HepG2 (cell line): Measurements from ENCODE around the gene YWHAE. TPM values are rescaled to one million over a fixed set of nuclear protein-coding genes. Genes with fewer than 3 reads are reported as not detected.

Source experiments
- AGO2 ChIP-seq: fragments of 200-400 bp; formaldehyde crosslinking; optimal IDR thresholded peaks from 2 replicates; pipeline ENCODE3; 2017; ENCODE audit warnings: mild to moderate bottlenecking, low read depth, low read length, moderate library complexity
- CC2D1A ChIP-seq: sonication (generic); formaldehyde crosslinking; IDR thresholded peaks from 2 replicates; pipeline ENCODE4 v1.8.1; 2023; ENCODE audit warnings: mild to moderate bottlenecking, missing genetic modification reagents
- CHCHD3 ChIP-seq: sonication (generic); formaldehyde crosslinking; IDR thresholded peaks from 2 replicates; pipeline ENCODE4 v1.8.0; 2022; ENCODE audit warnings: mild to moderate bottlenecking, missing genetic modification reagents, moderate library complexity
- FOXK1 ChIP-seq: sonication (generic); formaldehyde crosslinking; IDR thresholded peaks from 2 replicates; pipeline ENCODE4 v1.4.0; 2020; ENCODE audit warnings: low read depth, missing genetic modification reagents, borderline replicate concordance
- GLI4 ChIP-seq: sonication (generic); formaldehyde crosslinking; IDR thresholded peaks from 2 replicates; pipeline ENCODE4 v1.5.1; 2020; ENCODE audit warnings: missing genetic modification reagents, mild to moderate bottlenecking, moderate library complexity, borderline replicate concordance
- HNRNPLL ChIP-seq: fragments of 200-400 bp; formaldehyde crosslinking; IDR thresholded peaks from 2 replicates; pipeline ENCODE4 v1.6.1; 2017; ENCODE audit warnings: mild to moderate bottlenecking, low read depth, low read length; ENCODE audit not compliant: poor library complexity, severe bottlenecking
- KLF16 ChIP-seq, 2 experiments: sonication (generic) in 1 of 2; formaldehyde crosslinking in 1 of 2; IDR thresholded peaks; 2 replicates each; pipeline versions ENCODE4 v1.6.1 to v1.8.0; 2016 to 2023; ENCODE audit warnings: missing genetic modification reagents in 2 of 2, missing compliant biosample characterization in 1 of 2
- MIER2 ChIP-seq: IDR thresholded peaks from 2 replicates; pipeline ENCODE4 v1.6.1; 2016; ENCODE audit warnings: missing biosample characterization, missing genetic modification reagents
- NKX3-1 ChIP-seq: sonication (generic); formaldehyde crosslinking; IDR thresholded peaks from 2 replicates; pipeline ENCODE4 v1.5.0; 2020; ENCODE audit warnings: missing genetic modification reagents
- NR2F1 ChIP-seq, 2 experiments: fragments of 450-650 bp in 1 of 2; formaldehyde crosslinking in 1 of 2; IDR thresholded peaks; 2 replicates each; pipeline versions ENCODE4 v1.5.0 to v1.6.1; 2016 to 2020; ENCODE audit warnings: mild to moderate bottlenecking in 1 of 2, missing compliant biosample characterization in 1 of 2, missing genetic modification reagents in 1 of 2, moderate library complexity in 1 of 2
- PLRG1 ChIP-seq: fragments of 450-650 bp; conservative IDR thresholded peaks from 2 replicates; pipeline ENCODE4 v1.6.1; 2016
- SRY ChIP-seq: sonication (generic); formaldehyde crosslinking; IDR thresholded peaks from 2 replicates; pipeline ENCODE4 v1.8.0; 2022; ENCODE audit warnings: mild to moderate bottlenecking, missing genetic modification reagents
- XRCC5 ChIP-seq: fragments of 200-400 bp; formaldehyde crosslinking; optimal IDR thresholded peaks from 2 replicates; pipeline ENCODE3; 2017; ENCODE audit warnings: mild to moderate bottlenecking, low read length
- ZBTB1 ChIP-seq: sonication (generic); formaldehyde crosslinking; IDR thresholded peaks from 2 replicates; pipeline ENCODE4 v1.4.0; 2020; ENCODE audit warnings: missing genetic modification reagents, borderline replicate concordance
- ZFP90 ChIP-seq: sonication (generic); formaldehyde crosslinking; IDR thresholded peaks from 2 replicates; pipeline ENCODE4 v1.8.0; 2022; ENCODE audit warnings: missing genetic modification reagents, mild to moderate bottlenecking, inconsistent platforms, borderline replicate concordance
- ZNF383 ChIP-seq: sonication (generic); formaldehyde crosslinking; IDR thresholded peaks from 2 replicates; pipeline ENCODE4 v1.4.0; 2020; ENCODE audit warnings: missing genetic modification reagents, mild to moderate bottlenecking, borderline replicate concordance
- ZNF430 ChIP-seq: sonication (generic); formaldehyde crosslinking; IDR thresholded peaks from 2 replicates; pipeline ENCODE4 v1.9.0; 2021; ENCODE audit warnings: mild to moderate bottlenecking, missing genetic modification reagents
- ZNF781 ChIP-seq: sonication (generic); formaldehyde crosslinking; IDR thresholded peaks from 2 replicates; pipeline ENCODE4 v1.5.1; 2020; ENCODE audit warnings: borderline replicate concordance, mild to moderate bottlenecking, missing genetic modification reagents; ENCODE audit errors: not compliant biosample characterization
- polyA plus RNA-seq, 8 experiments: library from polyadenylated mRNA; depleted of rRNA in 3 of 8; stranded (reverse) in 7 of 8; unstranded in 1 of 8; fragments of >200 nt; fragmentation: Illumina TruSeq in 4 of 8; extraction: Trizol in 4 of 8; gene quantifications; 2 replicates each; pipeline versions ENCODE4 v1.2.1 to v1.2.3, GENCODE V29; 2011 to 2016; ENCODE audit warnings: low read depth in 4 of 8, missing spikeins in 1 of 8, mixed read lengths in 1 of 8; ENCODE audit not compliant: insufficient read depth in 1 of 8
- total RNA-seq, 5 experiments: library from RNA; depleted of rRNA; stranded (reverse); fragments of >200 nt; fragmentation: Illumina TruSeq; extraction: Trizol; gene quantifications; 2 replicates each; pipeline ENCODE4 v1.2.3, GENCODE V29; 2016; ENCODE audit warnings: low read depth in 1 of 5
- TF ChIP-seq, protein P1 (sequence below): sonication (generic); formaldehyde crosslinking; IDR thresholded peaks from 2 replicates; pipeline ENCODE4 v1.4.0; 2020; ENCODE audit warnings: mild to moderate bottlenecking, missing genetic modification reagents
- TF ChIP-seq, protein P2 (sequence below): sonication (generic); formaldehyde crosslinking; IDR thresholded peaks from 2 replicates; pipeline ENCODE4 v1.8.0; 2022; ENCODE audit warnings: missing genetic modification reagents, low read depth, mild to moderate bottlenecking, borderline replicate concordance
- TF ChIP-seq, protein P3 (sequence below): sonication (generic); formaldehyde crosslinking; IDR thresholded peaks from 2 replicates; pipeline ENCODE4 v1.4.0; 2020; ENCODE audit warnings: mild to moderate bottlenecking, missing genetic modification reagents, borderline replicate concordance

The YWHAE gene
- total and polyA plus RNA-seq, 2 of the 13 experiments (the other 11 are each of a cell fraction or from before 2014, with no cell fraction given): 256 to 335 TPM

DNA sequence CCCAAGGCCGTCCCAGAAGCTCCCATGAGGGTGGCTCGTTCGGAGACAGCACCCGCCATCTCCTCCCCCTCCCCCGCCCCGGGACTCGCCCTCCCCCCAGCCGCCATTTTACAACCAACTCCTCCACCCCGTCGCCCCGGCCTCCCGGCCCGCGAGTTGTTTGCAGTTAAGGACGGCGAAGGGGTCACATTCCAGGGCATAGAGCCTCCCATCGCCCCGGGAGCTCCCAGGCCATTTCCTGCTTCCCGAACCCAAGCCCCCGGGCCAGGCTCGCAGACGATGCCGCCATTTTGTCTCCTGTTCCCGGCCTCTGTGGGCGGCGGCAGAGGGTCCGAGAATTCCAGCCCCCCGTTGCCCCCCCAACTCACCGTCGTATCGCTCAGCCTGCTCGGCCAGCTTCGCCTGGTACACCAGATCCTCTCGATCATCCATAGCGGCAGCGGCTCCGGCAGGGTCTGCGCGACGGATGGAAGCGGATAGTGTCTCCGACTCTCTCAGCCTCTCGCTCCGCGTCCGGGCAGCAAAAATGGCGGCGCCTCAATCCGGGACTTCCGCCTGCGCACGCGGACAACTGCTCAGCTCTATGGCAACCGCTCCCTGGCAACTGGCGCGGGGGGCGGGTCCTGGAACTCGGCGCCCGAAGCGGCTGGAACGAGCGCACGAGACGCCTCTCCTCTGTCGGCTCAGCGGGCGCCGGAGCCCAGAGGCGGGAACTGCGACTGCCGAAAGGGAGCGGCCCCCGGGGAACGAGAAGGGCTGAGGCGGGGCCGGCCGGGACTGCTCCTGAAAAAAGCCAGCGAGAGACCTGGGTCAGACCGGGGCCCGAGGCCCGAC lies at the start of gene YWHAE (continued):
- TF ChIP-seq HNRNPLL (peak; percentile 96), NKX3-1 (CRISPR knock-in tag) (no peak; the same call in 1 of the 2 replicates), ZBTB1 (CRISPR knock-in tag) (no peak), CC2D1A (no peak), XRCC5 (no peak), ZNF430 (CRISPR knock-in tag) (peak; percentile 65; the same call in 1 of the 2 replicates), NR2F1 (CRISPR knock-in tag; IDR thresholded peaks at IDR 0.05) (no peak), ZNF781 (CRISPR knock-in tag) (no peak), MIER2 (no peak), CHCHD3 (no peak; the same call in 1 of the 2 replicates), SRY (CRISPR knock-in tag) (peak; percentile 44; the same call in 1 of the 2 replicates), ZFP90 (CRISPR knock-in tag) (peak; percentile 60; the same call in 1 of the 2 replicates), KLF16 (CRISPR knock-in tag; IDR thresholded peaks at IDR 0.05) (peak in 1 of 2 experiments; percentile 89; a peak in 1 of 4 replicates), GLI4 (no peak), FOXK1 (CRISPR knock-in tag) (no peak), AGO2 (peak; percentile 92), ZNF383 (no peak; the same call in 1 of the 2 replicates), PLRG1 (no peak)
- TF ChIP-seq, protein P1, sequence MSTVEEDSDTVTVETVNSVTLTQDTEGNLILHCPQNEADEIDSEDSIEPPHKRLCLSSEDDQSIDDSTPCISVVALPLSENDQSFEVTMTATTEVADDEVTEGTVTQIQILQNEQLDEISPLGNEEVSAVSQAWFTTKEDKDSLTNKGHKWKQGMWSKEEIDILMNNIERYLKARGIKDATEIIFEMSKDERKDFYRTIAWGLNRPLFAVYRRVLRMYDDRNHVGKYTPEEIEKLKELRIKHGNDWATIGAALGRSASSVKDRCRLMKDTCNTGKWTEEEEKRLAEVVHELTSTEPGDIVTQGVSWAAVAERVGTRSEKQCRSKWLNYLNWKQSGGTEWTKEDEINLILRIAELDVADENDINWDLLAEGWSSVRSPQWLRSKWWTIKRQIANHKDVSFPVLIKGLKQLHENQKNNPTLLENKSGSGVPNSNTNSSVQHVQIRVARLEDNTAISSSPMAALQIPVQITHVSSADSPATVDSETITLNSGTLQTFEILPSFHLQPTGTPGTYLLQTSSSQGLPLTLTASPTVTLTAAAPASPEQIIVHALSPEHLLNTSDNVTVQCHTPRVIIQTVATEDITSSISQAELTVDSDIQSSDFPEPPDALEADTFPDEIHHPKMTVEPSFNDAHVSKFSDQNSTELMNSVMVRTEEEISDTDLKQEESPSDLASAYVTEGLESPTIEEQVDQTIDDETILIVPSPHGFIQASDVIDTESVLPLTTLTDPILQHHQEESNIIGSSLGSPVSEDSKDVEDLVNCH: peak; percentile 90; the same call in 1 of the 2 replicates
- TF ChIP-seq, protein P2, sequence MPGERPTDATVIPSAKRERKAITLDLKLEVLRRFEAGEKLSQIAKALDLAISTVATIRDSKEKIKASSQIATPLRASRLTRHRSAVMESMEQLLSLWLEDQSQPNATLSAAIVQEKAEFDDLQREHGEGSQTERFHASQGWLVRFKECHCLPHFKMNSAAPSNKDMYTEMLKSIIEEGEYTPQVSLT: no peak
- TF ChIP-seq, protein P3, sequence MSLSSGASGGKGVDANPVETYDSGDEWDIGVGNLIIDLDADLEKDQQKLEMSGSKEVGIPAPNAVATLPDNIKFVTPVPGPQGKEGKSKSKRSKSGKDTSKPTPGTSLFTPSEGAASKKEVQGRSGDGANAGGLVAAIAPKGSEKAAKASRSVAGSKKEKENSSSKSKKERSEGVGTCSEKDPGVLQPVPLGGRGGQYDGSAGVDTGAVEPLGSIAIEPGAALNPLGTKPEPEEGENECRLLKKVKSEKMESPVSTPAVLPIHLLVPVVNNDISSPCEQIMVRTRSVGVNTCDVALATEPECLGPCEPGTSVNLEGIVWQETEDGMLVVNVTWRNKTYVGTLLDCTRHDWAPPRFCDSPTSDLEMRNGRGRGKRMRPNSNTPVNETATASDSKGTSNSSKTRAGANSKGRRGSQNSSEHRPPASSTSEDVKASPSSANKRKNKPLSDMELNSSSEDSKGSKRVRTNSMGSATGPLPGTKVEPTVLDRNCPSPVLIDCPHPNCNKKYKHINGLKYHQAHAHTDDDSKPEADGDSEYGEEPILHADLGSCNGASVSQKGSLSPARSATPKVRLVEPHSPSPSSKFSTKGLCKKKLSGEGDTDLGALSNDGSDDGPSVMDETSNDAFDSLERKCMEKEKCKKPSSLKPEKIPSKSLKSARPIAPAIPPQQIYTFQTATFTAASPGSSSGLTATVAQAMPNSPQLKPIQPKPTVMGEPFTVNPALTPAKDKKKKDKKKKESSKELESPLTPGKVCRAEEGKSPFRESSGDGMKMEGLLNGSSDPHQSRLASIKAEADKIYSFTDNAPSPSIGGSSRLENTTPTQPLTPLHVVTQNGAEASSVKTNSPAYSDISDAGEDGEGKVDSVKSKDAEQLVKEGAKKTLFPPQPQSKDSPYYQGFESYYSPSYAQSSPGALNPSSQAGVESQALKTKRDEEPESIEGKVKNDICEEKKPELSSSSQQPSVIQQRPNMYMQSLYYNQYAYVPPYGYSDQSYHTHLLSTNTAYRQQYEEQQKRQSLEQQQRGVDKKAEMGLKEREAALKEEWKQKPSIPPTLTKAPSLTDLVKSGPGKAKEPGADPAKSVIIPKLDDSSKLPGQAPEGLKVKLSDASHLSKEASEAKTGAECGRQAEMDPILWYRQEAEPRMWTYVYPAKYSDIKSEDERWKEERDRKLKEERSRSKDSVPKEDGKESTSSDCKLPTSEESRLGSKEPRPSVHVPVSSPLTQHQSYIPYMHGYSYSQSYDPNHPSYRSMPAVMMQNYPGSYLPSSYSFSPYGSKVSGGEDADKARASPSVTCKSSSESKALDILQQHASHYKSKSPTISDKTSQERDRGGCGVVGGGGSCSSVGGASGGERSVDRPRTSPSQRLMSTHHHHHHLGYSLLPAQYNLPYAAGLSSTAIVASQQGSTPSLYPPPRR (CRISPR knock-in tag): peak; percentile 54; the same call in 1 of the 2 replicates
